ENCODE measurements around the gene SNX15. TPM values are rescaled to one million over a fixed set of nuclear protein-coding genes. Genes with fewer than 3 reads are reported as not detected.

SNX15 gene
- total RNA-seq, 1 donor from 2014 or later: 26.9 TPM

GRCh38 chr11:65013130-65013887 is 13.9 kb upstream of the SNX15 start:
- TF ChIP-seq CTCF (IDR thresholded peaks at IDR 0.05): peak; percentile 75
- Mint-ChIP-seq H3K9me3 (ENCODE audit: unreplicated experiment) (no peaks in the 10 kb centered on the region), H3K27me3 (ENCODE audit: unreplicated experiment) (no peaks in the 10 kb centered on the region), H3K4me1 (ENCODE audit: unreplicated experiment) (peaks cover 11% of the 10 kb centered on the region), H3K4me3 (ENCODE audit: unreplicated experiment) (peak overlapping the region; percentile 88), H3K27ac (ENCODE audit: unreplicated experiment) (peak overlapping the region; percentile 97), H3K36me3 (ENCODE audit: unreplicated experiment) (peaks cover 12% of the 10 kb centered on the region)
- peak; percentile 96 for DNase-seq (ENCODE audit: extremely low spot score, unreplicated experiment)

DNA sequence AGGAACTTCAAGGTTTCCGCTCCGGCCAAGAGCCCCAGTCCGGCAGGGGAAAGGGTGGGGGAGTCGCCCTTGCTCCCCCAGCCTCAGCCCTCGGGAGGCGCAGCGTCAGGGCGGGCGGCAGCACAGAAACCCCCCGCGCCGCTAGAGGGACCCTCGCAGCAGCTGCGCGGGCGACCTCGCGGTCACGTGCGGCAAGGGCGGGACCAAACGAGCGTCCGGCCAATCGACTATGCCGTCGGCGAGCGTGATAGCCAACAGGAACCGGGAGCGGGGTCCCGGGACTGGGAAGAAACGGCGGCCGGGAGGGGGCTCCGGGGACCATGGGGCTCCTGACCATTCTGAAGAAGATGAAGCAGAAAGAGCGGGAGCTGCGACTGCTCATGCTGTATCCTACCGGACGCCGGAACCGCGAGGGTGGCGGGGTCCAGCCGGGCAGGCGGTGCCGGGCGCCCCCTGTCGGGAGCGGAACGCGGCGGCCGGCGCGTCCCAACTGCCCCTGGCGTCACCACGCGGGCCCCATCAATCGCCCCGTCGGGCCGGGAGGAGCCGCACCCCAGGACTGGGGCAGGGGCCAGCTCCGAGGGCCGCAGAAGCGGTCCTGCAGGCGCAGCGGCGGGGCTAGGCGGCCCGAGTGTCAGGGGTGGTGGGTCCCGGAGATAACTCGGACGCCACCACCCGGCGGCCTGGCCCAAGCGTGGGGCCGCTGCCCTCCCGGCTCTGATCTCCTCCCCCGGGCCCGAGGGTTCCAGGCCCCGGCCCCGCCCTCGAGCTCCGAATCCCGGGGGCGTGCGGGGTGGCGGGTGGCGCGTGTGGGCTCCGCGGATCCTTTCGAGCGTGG is 13.1 kb upstream of the SNX15 start, which contains the start of gene ARL2:
ARL2 (plus strand) TSS at position 273 of the 838 bp plus-strand sequence; CDS start at position 321, 48 bp downstream.
- peak; percentile 96 for DNase-seq (ENCODE audit: extremely low spot score, unreplicated experiment)
- Mint-ChIP-seq H3K4me3 (ENCODE audit: unreplicated experiment) (peak within 1 kb of the TSS; percentile 88), H3K27ac (ENCODE audit: unreplicated experiment) (peak within 1 kb of the TSS; percentile 97), H3K36me3 (ENCODE audit: unreplicated experiment) (peaks cover 12% of the 10 kb centered on the region), H3K4me1 (ENCODE audit: unreplicated experiment) (peaks cover 11% of the 10 kb centered on the region), H3K27me3 (ENCODE audit: unreplicated experiment) (no peaks in the 10 kb centered on the region), H3K9me3 (ENCODE audit: unreplicated experiment) (no peaks in the 10 kb centered on the region)
- TF ChIP-seq CTCF (IDR thresholded peaks at IDR 0.05): peak; percentile 85

DNA sequence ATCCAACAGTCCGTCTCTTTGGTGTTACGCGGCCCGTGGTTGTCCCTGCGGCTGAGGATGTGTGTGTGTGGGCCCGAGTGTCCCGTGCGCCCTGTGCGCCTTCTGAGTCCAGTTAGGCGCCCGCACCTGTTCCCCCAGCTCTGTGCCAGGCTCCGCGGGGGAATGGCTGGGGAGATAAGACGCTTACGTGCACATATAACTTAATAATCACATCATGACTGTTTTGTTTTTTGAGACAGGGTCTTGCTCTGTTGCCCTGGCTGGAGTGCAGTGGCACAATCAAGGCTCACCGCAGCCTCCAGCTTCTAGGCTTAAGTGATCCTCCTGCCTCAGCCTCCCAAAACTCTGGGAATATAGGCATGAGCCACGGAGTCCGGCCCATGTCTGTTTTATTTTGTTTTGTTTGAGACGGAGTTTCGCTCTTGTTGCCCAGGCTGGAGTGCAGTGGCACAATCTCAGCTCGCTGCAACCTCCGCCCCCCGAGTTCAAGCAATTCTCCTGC is 12.5 kb upstream of the SNX15 start:
- no peak for DNase-seq (ENCODE audit: extremely low spot score, unreplicated experiment)
- no peaks in the 10 kb centered on the region for H3K9me3 Mint-ChIP-seq (ENCODE audit: unreplicated experiment)

DNA sequence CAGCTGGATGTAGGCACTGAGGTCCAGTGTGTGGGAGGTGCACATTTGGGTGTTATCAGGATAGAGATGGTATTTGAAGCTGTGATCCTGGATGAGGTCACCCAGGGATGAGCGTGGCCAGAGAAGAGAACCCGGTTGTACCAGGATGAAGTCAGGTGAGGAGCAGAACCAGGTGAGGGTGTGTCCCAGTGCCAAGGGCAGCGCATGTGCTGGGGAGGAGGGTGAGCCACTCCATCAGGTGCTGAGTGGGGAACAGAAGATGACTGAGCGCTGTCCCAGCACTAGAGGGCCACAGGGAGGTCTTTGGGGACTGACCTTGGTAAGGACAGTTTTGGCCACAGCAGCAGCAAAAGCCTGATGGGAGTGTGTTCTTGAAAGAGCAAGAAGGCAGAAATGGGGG is 10.5 kb upstream of the SNX15 start:
- Mint-ChIP-seq H3K4me1 (ENCODE audit: unreplicated experiment) (peaks cover 11% of the 10 kb centered on the region), H3K4me3 (ENCODE audit: unreplicated experiment) (no peak overlapping the region), H3K36me3 (ENCODE audit: unreplicated experiment) (peaks cover 12% of the 10 kb centered on the region), H3K9me3 (ENCODE audit: unreplicated experiment) (no peaks in the 10 kb centered on the region), H3K27me3 (ENCODE audit: unreplicated experiment) (no peaks in the 10 kb centered on the region), H3K27ac (ENCODE audit: unreplicated experiment) (no peak overlapping the region)
- TF ChIP-seq CTCF (IDR thresholded peaks at IDR 0.05): no peak
- no peak for DNase-seq (ENCODE audit: extremely low spot score, unreplicated experiment)

More for the DNA sequence above, 12.5 kb upstream of the SNX15 start:
- Mint-ChIP-seq H3K36me3 (ENCODE audit: unreplicated experiment) (peaks cover 12% of the 10 kb centered on the region), H3K27me3 (ENCODE audit: unreplicated experiment) (no peaks in the 10 kb centered on the region), H3K27ac (ENCODE audit: unreplicated experiment) (peak overlapping the region; percentile 85), H3K4me3 (ENCODE audit: unreplicated experiment) (peak overlapping the region; percentile 81), H3K4me1 (ENCODE audit: unreplicated experiment) (peaks cover 11% of the 10 kb centered on the region)
- TF ChIP-seq CTCF (IDR thresholded peaks at IDR 0.05): no peak

DNA sequence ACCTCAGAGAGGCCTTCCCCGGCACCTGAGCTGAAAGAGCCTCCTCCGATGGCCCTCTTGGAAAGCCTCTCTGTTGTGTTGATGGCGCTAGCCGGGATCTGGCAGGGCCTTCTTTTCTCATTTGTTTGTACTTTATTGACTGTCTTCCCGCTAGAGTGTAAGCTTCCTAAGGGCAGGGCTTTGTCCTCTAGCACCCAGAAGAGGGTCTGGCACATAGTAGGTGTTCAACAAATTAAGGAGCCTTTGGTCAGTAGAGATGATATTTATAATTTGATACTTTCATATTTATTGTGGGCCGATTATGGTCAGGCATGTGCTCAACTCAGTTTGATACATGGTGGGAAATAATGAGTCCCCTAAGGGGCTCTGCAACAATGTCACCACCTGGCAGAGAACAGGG is 9.3 kb upstream of the SNX15 start:
- no peak overlapping the region for H3K27ac Mint-ChIP-seq (ENCODE audit: unreplicated experiment)
- no peak for TF ChIP-seq CTCF (IDR thresholded peaks at IDR 0.05)
- H3K36me3 Mint-ChIP-seq (ENCODE audit: unreplicated experiment): peaks cover 12% of the 10 kb centered on the region
- no peaks in the 10 kb centered on the region for H3K9me3 Mint-ChIP-seq (ENCODE audit: unreplicated experiment)
- DNase-seq (ENCODE audit: extremely low spot score, unreplicated experiment): no peak
- H3K27me3 Mint-ChIP-seq (ENCODE audit: unreplicated experiment): no peaks in the 10 kb centered on the region
- H3K4me3 Mint-ChIP-seq (ENCODE audit: unreplicated experiment): no peak overlapping the region
- H3K4me1 Mint-ChIP-seq (ENCODE audit: unreplicated experiment): peaks cover 11% of the 10 kb centered on the region
